ENCODE measurements around the gene GSDMA.
A peak's percentile ranks its signal among the peaks of the same experiment; 100 is the strongest.

The GSDMA gene

DNA sequence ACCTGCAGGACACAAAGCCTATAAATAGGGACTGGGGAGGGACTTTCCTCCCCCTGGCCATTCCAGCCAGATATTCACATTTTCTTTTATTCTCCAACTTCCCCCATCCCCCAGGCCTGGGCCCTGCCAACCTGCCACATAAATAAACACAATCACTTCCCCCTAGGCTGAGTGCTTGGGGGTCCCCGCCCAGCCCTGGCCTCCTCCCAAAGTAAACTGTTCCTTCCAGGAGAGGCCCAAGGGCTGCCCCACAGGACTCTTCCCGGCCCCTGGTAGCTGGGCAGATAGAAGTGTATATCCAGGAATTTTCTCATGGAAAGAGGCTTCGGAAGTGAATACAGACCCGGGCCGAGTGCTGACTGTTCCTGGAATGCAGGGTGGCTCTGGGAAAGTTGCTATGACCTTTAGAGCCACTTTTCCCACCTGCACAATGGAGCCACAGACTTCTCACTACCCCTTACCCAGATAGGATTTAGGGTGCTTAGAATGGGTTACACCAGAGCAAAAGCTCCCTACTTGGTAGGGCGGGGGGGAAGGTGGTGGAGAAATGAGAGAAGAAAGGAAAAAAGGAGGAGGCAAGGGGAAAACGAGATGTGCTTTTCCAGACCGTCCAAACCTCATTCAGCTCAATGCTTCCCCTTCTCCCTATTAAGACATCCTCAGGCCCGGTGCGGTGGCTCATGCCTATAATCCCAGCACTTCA, 60.9 kb downstream of the GSDMA start:
- DNase-seq = no peak

DNA sequence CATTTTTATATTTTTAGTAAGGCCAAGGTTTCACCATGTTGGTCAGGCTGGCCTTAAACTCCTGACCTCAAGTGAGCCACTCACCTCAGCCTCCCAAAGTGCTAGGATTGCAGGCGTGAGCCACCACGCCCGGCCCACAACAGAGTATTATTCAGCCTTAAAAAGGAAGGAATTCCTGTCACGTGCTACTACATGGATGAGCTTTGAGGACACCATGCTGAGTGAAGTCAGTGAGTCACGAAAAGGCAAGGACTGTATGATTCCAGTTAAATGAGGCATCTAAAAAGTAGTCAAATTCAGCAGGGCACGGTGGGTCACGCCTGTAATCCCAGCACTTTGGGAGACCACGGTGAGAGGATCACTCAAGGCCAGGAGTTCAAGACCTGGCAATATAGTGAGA, 62.1 kb downstream of the GSDMA start:
- DNase-seq = no peak

DNA sequence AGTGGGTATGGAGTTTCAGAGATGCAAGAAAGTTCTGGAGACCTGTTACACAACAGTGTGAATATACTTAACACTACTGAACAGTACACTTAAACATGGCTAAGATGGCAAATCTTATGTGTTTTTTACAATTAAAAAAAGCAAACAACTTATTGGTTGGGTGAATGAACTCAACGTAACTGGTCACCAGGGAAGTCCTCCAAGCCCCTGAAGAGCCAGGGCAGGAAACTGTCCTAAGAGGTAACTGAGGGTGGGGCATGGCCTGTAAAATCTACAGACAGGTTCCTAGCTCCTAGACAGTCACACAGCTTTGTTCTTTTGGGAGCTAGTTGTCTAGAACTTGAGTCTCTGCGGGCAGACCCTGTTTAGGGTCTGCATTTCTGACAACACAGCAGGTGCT, 62.8 kb downstream of the GSDMA start:
- no peak for DNase-seq

DNA sequence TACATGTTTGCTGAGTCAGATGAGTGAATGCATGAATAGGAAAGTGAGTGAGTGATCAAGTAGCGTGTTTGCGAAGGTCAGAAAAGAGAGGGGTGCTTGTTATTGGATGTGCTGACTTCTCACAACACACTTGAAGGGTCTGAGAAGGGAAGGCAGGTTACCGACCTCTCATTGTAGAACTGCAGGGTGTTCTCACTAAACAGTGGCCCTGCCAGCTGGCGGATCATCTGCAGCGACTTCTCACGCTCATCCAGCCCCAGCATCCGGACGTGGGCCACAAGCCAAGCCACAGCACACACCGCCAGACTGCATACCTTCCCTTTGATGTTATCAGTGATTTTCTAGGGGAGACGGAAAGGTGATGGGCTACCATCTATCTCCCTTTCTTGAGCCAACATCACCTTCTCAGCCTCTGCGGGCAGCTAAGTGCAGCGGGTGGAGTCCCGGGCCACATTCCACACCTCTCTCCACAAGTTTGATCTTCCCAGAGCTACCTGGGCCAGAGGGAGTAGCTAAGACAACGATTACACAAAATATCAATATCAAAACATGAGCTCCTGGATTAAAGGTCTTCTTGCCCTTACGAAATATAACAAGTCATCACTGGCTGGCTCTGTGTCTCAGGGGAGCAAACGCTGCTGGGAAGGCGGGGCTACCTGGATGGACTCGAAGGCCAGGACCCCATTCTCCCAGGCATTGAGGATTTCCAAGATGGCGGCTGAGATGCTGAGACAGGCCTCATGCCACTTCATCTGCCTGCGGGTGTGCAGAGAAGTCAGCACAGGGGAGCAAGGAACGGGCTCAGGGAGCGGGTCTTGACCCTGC, 63.4 kb downstream of the GSDMA start:
- no peak for DNase-seq

DNA sequence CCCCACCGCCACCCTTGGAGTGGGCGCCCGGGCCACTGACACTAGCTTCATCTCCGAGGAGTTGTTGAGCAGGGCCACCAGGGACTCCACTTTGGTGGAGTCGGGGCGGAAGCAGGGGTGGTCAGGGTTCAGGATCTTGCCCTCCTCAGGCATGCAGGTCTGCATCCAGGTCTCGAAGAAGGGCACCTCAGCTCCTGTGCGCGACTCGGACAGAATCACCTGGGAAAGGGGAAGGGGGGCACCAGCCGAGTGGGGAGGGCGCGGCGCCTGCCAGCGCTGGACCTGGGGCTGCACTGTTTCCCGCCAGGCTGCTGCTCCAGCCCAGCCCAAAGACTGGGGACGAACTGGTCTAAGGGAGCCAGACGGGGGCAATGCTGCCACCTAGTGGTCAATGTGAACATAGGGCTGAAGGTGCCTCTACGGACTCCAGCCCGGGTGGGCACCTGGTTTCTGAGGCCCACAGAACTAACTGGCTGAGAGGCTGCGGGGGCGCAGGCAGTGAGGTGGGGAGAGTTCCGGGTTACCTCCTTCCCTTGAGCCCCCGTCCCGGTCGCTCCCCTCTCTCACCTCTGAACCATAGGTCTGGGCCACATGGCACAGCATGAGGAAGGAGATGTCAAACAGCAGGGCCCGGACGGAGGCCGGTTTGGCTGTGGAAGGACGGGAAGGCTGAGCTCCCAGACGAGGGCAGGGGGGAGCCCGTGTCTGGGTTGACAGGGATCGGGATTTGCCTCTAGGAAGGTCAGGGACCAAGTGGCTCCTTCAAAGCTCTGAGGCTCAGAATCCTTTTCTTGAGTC, 64.2 kb downstream of the GSDMA start:
- peak; percentile 78 for DNase-seq

All from stimulated activated CD4-positive, alpha-beta T cell treated with anti-CD3 and anti-CD28 coated beads, Interleukin-1b, Interleukin-23, amount 100 ng/mL, for 48 hours (primary cell).